CD4-positive, alpha-beta T cell (primary cell): ENCODE results near the gene PRMT7. TPM values are rescaled to one million over a fixed set of nuclear protein-coding genes. Genes with fewer than 3 reads are reported as not detected.

Source experiments
- ATAC-seq: fragments of 200-7000 bp; cut with Tn5 transposase; one replicate; pipeline ENCODE4 v1.10.0; 2022; ENCODE audit warnings: mild to moderate bottlenecking; ENCODE audit not compliant: poor library complexity
- CTCF ChIA-PET: fragments of 350-600 bp; sonication (Branson Sonifier 250); formaldehyde crosslinking; loops from one replicate; lab custom pipeline; 2021; ENCODE audit warnings: antibody characterized with exemption, inconsistent platforms; lab: Charles Lee
- POLR2A ChIA-PET: fragments of 350-600 bp; sonication (Branson Sonifier 250); formaldehyde crosslinking; loops from one replicate; lab custom pipeline; 2021; ENCODE audit warnings: antibody characterized with exemption, inconsistent platforms; lab: Charles Lee
- DNase-seq, 14 experiments: peaks; one replicate each; pipeline ENCODE4 v3.0.0-alpha.2; 2013 to 2020; ENCODE audit warnings: mixed read lengths in 2 of 14
- H3K27ac ChIP-seq, 2 donors: one replicate each; pipeline versions ENCODE4 v1.5.1 to v1.7.0; 2013; ENCODE audit warnings: low read length in 2 of 2, low read depth in 1 of 2, mild to moderate bottlenecking in 1 of 2
- H3K27me3 ChIP-seq, 2 experiments: 1 replicate in 1 of 2; 2 replicates in 1 of 2; pipeline versions ENCODE4 v1.6.1 to v1.7.0; 2013; ENCODE audit warnings: low read length in 2 of 2, control low read depth in 1 of 2, mild to moderate bottlenecking in 1 of 2, moderate library complexity in 1 of 2; ENCODE audit not compliant: insufficient read depth in 2 of 2, control insufficient read depth in 1 of 2
- H3K36me3 ChIP-seq: one replicate; pipeline ENCODE4 v1.6.1; 2013; ENCODE audit warnings: low read length, control low read depth; ENCODE audit not compliant: insufficient read depth
- H3K4me1 ChIP-seq: one replicate; pipeline ENCODE4 v1.6.1; 2013; ENCODE audit warnings: low read length, control low read depth; ENCODE audit not compliant: insufficient read depth
- H3K4me3 ChIP-seq: one replicate; pipeline ENCODE4 v1.5.1; 2013; ENCODE audit warnings: mild to moderate bottlenecking, low read length, moderate library complexity
- H3K9me3 ChIP-seq, 2 experiments: 1 replicate in 1 of 2; 2 replicates in 1 of 2; pipeline versions ENCODE4 v1.6.1 to v1.7.0; 2013; ENCODE audit warnings: low read length in 2 of 2, mild to moderate bottlenecking in 2 of 2, control low read depth in 1 of 2, moderate library complexity in 1 of 2; ENCODE audit not compliant: control insufficient read depth in 1 of 2, insufficient read depth in 1 of 2
- H3K27ac Mint-ChIP-seq: one replicate; pipeline ENCODE4 v1.8.0; 2020; ENCODE audit warnings: mixed read lengths
- H3K27me3 Mint-ChIP-seq: one replicate; pipeline ENCODE4 v1.8.0; 2021; ENCODE audit warnings: mixed read lengths
- H3K36me3 Mint-ChIP-seq: one replicate; pipeline ENCODE4 v1.8.0; 2021; ENCODE audit warnings: low read depth, mixed read lengths
- H3K4me1 Mint-ChIP-seq: one replicate; pipeline ENCODE4 v1.8.0; 2021; ENCODE audit warnings: low read depth, mixed read lengths
- H3K4me3 Mint-ChIP-seq: one replicate; pipeline ENCODE4 v1.8.0; 2020; ENCODE audit warnings: mild to moderate bottlenecking, mixed read lengths
- H3K9me3 Mint-ChIP-seq: one replicate; pipeline ENCODE4 v1.8.0; 2020; ENCODE audit warnings: mixed read lengths
- CTCF ChIP-seq: fragments of 200-600 bp; IDR thresholded peaks from one replicate; pipeline ENCODE4 v1.8.0; 2022; ENCODE audit warnings: antibody characterized with exemption, mild to moderate bottlenecking
- intact Hi-C, 2 experiments: fragments of 100-400 bp; cut with DNase I in 1 of 2; cut with micrococcal nuclease in 1 of 2; formaldehyde crosslinking; loops; one replicate each; pipeline versions ENCODE4 v1.15.1 to v1.9.0; 2023 to 2025; cut with DNase I, micrococcal nuclease
- total RNA-seq, 174 experiments: library from RNA in 2 of 174; stranded (reverse) in 2 of 174; gene quantifications; one replicate each; pipeline ENCODE4 v1.2.3 and lab custom pipeline; 2021 to 2026

The PRMT7 gene
- total RNA-seq, 2 experiments from 2014 or later: 46.3 to 51.0 TPM

- Mint-ChIP-seq H3K27ac (no peak overlapping the region), H3K36me3 (peaks cover 13% of the 10 kb centered on the region), H3K27me3 (no peaks in the 10 kb centered on the region), H3K4me3 (no peak overlapping the region), H3K9me3 (no peaks in the 10 kb centered on the region), H3K4me1 (peaks cover 29% of the 10 kb centered on the region)
- no peak for ATAC-seq
- Histone ChIP-seq H3K4me3 (no peak overlapping the region), H3K27me3 (peaks cover 0 to 4% of the 10 kb centered on the region in 2 experiments), H3K27ac (no peak overlapping the region), H3K9me3 (no peaks in the 10 kb centered on the region), H3K4me1 (peaks cover 34% of the 10 kb centered on the region), H3K36me3 (peaks cover 7% of the 10 kb centered on the region)
- CTCF ChIA-PET: no interaction called here
- intact Hi-C loops: no loop called here
- DNase-seq: no peak
- POLR2A ChIA-PET: interaction anchor here (1.4 kb wide), 1 partner anchor 69 kb away, joined by 3 read pairs; no protein-coding TSS in a partner anchor
- no peak for TF ChIP-seq CTCF
Measured at GRCh38 chr16:68362947-68363657, 52.3 kb downstream of the PRMT7 start.

- Mint-ChIP-seq H3K4me1 (peaks cover 37% of the 10 kb centered on the region), H3K36me3 (peaks cover 6% of the 10 kb centered on the region), H3K27ac (no peak overlapping the region), H3K27me3 (no peaks in the 10 kb centered on the region), H3K9me3 (no peaks in the 10 kb centered on the region), H3K4me3 (no peak overlapping the region)
- ChIA-PET POLR2A (interaction anchor here (1.4 kb wide), 1 partner anchor 70 kb away, joined by 3 read pairs; no protein-coding TSS in a partner anchor), CTCF (interaction anchor here (0.6 kb wide), 1 partner anchor 237 kb away, joined by 5 read pairs; no protein-coding TSS in a partner anchor)
- H3K36me3 ChIP-seq: peaks cover 3% of the 10 kb centered on the region
- peaks cover 35% of the 10 kb centered on the region for H3K4me1 ChIP-seq
- no peak for DNase-seq
- no peaks in the 10 kb centered on the region for H3K9me3 ChIP-seq
- H3K27me3 ChIP-seq: peaks cover 0 to 4% of the 10 kb centered on the region in 2 experiments
- no peak overlapping the region for H3K27ac ChIP-seq
- ATAC-seq: no peak
- no peak overlapping the region for H3K4me3 ChIP-seq
- no peak for TF ChIP-seq CTCF
- intact Hi-C loops: no loop called here
Measured at GRCh38 chr16:68363658-68364521, 53.1 kb downstream of the PRMT7 start.

GRCh38 chr16:68364561-68364998, 53.8 kb downstream of the PRMT7 start:
- H3K27ac Mint-ChIP-seq: no peak overlapping the region
- Histone ChIP-seq H3K27me3 (peaks cover 0 to 4% of the 10 kb centered on the region in 2 experiments), H3K36me3 (no peaks in the 10 kb centered on the region), H3K4me3 (no peak overlapping the region), H3K9me3 (no peaks in the 10 kb centered on the region), H3K27ac (no peak overlapping the region), H3K4me1 (peaks cover 40% of the 10 kb centered on the region)
- H3K27me3 Mint-ChIP-seq: no peaks in the 10 kb centered on the region
- no peak for DNase-seq
- peaks cover 6% of the 10 kb centered on the region for H3K36me3 Mint-ChIP-seq
- no peak overlapping the region for H3K4me3 Mint-ChIP-seq
- intact Hi-C loops: no loop called here
- peak; percentile 41 for ATAC-seq
- no peak for TF ChIP-seq CTCF
- CTCF ChIA-PET: interaction anchor here (0.6 kb wide), 1 partner anchor 236 kb away, joined by 5 read pairs; no protein-coding TSS in a partner anchor
- H3K9me3 Mint-ChIP-seq: no peaks in the 10 kb centered on the region
- POLR2A ChIA-PET: no interaction called here
- H3K4me1 Mint-ChIP-seq: peaks cover 43% of the 10 kb centered on the region
